CD1c-positive myeloid dendritic cell (primary cell): ENCODE measurements around the gene EP400.
A peak's percentile ranks its signal among the peaks of the same experiment; 100 is the strongest.
"Not testable (repeated sequence)": the region's sequence is repeated elsewhere in the genome, so short reads cannot be mapped to it uniquely, and the experiment has no call there.

Experiments used
- DNase-seq: peaks from one replicate; pipeline ENCODE4 v3.0.0-alpha.2; 2016; ENCODE audit errors: extremely low spot score

The EP400 gene

DNA sequence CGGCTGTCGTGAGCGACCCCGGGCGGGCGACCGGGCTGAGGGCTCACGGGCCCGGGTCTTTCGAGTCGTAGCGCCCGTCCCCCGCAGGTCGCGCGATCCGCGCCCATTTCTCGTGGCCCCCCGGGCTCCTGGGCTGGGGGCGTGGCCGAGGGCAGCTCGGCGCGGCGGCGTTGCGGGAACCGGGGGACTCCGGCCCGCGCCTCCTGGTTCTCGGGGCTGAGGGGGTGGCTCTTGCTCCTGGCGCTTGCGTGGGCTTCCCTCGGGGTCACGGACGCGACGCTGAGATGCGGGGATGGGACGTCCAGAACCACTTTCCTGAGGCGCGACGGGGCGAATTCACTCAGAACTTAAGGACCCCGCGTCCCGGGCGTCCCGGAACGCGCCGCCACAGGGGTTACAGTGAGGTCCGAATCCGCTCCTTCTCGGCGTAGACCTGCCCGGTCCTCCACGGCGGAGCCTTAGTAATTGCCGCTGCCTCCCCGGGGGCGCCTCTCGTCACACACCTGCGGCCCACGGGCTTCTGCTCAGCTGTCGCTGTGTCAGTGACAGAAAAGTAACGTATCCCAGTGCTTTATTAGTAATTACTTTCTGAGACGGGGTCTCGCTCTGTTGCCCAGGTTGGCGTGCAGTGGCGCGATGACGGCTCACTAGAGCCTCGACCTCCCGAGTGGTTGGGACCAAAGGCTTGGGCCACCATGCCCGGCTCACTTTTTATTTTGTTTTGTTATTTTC is 606 bp downstream of the EP400 start:
- peak; percentile 37 for DNase-seq

DNA sequence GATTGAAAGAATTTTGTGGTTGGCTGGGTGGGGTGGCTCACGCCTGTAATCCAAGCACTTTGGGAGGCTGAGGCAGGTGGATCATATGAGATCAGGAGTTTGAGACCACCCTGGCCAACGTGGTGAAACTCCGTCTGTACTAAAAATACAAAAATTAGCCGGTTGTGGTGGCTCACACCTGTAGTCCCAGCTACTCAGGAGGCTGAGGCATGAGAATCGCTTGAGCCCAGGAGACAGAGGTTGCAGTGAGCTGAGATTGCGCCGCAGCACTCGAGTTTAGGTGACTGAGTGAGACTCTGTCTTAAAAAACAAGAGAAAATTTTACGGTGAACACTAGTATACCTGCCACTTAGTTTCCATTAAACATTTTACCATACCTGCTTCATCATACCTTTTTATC is 4.1 kb downstream of the EP400 start:
- DNase-seq: not testable (repeated sequence)

DNA sequence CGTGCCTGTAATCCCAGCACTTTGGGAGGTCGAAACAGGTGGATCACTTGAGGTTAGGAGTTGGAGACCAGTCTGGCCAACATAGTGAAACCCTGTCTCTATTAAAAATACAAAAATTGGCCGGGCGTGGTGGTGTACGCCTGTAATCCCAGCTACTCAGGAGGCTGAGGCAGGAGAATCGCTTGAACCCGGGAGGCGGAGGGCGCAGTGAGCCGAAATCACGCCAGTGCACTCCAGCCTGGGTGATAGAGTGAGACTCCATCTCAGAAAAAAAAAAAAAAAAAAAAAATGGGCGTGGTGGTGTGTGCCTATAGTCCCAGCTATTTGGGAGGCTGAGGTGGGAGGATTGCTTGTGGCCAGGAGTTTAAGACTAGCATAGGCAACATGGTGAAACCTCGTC is 4.7 kb downstream of the EP400 start:
- DNase-seq: not testable (repeated sequence)

DNA sequence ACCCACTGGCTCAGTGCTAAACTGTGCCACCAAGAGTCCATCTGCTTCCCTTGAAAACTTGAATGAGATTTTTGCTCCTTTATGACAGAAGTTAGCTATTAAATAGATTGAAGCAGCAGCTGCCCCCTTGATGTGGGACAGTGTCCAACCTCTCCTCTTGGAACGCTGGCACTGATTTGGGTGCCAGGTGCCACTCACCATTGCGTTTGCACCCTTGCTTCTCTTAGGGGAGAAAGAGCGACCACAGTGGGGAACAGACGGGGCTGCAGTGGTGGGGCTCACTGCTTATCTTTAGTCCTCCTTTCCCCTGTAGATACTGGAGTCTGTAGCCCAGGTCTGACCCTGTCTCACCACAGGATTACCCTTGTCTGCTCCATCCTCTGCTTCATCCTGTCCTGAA is 9.4 kb downstream of the EP400 start:
- no peak for DNase-seq

DNA sequence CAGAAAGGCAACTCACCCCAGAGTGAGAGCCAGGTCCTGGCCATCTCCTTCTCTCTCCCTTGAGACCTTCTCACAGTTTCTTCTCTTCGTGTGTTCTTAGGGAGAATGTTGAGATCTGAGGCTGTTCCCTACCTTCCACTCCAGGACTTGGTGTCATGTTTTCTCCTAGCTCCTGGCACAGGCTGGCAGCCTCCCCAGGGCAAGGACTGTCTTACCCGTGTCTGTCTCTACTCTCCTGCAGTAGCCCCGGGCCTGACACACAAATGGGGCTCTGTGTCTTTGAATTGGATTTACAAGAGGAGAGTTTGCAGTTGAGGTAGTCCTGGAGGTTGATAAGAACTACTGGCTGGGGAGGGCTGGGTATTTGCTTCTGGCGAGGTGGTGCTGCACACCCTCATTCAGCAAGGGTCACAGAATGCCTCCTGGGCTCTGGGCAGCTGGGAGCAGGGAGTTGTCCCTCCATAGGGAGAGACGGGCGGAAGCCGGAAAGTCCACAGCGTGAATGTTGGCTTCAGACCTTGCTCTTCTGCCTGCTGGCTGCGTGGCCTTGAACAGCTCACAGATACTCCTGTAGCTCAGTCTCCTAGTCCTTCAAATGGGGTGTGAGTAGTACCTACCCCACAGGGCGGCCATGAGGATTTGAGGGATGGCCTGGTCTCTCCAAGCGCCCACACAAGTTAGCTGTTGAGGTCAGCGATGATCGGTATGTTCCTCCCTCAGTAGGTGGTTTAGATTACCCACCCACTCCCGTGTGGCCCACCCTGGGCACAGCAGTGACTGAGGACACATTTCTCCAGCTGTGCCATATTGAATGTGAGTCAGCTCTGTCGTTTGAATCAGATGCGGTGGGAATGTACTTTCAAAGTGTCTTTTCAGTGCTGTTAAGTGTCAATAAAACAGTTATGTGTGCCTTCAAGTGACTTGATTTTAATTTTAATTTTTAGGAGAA is 10.2 kb downstream of the EP400 start:
- no peak for DNase-seq

DNA sequence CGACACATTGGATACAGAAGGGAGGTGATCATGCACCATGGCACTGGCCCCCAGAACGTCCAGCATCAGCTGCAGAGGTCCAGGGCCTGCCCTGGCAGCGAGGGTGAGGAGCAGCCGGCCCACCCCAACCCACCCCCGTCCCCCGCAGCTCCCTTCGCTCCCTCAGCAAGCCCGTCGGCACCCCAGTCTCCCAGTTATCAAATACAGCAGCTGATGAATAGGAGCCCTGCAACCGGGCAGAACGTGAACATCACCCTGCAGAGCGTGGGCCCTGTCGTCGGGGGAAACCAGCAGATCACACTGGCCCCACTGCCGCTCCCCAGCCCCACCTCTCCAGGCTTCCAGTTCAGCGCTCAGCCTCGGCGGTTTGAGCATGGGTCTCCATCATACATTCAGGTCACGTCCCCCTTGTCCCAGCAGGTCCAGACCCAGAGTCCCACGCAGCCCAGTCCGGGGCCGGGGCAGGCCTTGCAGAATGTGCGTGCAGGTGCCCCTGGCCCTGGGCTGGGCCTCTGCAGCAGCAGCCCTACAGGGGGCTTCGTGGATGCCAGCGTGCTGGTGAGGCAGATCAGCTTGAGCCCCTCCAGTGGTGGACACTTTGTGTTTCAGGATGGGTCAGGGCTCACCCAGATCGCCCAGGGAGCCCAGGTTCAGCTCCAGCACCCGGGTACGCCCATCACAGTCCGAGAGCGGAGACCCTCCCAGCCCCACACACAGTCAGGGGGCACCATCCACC is 11.0 kb downstream of the EP400 start:
- DNase-seq: not testable (repeated sequence)

DNA sequence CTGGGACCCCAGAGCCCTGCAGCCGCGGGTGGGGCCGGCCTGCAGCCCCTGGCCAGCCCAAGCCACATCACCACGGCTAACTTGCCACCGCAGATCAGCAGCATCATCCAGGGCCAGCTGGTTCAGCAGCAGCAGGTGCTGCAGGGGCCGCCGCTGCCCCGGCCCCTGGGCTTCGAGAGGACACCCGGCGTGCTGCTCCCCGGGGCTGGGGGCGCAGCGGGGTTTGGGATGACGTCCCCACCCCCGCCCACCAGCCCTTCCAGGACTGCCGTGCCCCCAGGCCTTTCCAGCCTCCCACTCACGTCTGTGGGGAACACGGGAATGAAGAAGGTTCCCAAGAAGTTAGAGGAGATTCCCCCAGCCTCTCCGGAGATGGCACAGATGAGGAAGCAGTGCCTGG is 11.6 kb downstream of the EP400 start:
- not testable (repeated sequence) for DNase-seq

DNA sequence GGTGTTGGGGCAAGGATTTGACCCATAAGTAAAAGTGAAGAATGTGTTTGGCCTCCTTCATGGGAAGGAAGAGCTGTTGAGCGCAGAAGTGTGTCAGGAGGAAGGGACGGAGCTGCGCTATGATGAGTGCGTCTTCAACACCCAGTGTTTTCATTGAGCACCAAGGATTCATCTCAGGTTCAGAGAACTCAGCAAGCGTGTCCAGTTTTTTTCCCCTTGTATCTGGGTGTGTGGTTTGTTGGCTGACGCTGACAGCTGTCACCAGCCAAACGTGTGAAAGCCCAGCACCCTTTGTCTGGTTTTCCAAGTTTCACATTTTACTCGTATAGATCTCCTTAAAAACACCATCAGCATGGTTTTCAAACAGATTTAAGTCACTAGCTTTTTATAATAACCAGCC is 12.3 kb downstream of the EP400 start:
- DNase-seq: no peak

DNA sequence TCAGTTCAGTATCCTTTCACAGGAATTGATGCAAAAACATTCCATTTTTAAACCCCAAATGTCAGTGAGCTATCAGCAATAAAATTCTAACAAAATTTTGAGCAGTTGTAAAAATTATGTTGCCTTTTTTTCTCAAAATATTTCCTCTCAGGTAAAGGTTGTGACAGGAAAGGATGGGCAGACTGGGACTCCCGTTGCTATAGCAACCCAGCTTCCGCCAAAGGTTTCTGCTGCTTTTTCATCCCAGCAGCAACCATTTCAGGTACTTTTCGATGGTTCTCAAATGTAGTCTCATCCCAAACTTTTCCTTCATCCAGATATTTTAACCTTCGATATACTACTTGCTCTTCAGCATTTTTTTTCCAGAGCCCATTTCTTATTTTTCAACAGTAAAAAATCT is 13.6 kb downstream of the EP400 start:
- no peak for DNase-seq

DNA sequence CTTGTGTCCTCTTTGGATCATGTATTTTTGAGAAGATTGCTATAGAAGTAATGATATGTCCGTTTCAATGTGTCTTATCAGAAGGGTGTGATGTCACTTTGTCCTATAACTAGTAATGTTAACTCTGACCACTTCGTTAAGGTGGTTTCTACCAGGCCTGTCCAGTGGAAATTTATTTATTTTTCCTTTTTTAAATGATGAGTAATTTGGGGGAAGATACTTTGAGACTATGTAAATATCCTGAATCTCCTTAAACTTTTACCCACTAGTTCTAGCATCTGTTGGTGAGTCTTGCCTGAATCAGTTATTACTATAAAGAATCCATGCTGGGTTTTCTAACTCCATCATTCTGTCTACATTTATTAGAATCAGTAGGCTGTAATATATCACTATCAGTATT is 15.3 kb downstream of the EP400 start:
- DNase-seq: no peak

DNA sequence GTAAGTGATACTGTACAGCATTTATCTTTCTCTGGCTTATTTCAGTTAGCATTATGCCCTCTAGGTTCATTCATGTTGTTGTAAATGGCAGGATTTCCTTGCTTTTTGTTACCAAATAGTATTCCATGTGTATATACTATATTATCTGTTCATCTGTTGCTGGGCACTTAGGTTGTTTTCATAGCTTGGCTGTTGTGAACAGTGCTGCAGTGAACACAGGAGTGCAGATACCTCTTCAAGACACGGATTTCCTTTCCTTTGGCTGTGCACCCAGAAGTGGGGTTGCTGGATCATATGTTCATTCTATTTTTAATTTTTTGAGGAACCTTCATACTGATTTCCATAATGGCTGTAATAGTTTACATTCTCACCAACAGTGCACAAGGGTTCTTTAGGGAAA is 21.5 kb downstream of the EP400 start:
- no peak for DNase-seq

DNA sequence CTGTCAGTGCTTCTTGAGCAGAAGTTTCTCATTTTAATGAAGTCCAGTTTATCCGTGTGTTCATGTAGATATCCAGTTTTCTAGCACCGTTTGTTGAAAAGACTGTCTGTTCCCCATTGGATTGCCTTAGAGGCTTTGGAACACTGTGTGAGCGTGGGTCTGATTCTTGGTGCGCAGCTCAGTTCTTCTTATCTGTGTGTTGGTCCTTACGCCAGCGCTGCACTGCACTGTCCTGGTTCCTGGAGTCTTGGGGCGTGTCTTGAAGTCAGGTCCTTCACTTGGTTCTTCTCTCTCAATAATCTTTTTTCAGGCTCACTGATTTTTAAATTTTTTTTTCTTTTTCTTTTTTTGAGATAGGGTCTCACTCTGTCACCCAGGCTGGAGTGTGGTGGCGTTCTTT is 25.5 kb downstream of the EP400 start:
- no peak for DNase-seq

DNA sequence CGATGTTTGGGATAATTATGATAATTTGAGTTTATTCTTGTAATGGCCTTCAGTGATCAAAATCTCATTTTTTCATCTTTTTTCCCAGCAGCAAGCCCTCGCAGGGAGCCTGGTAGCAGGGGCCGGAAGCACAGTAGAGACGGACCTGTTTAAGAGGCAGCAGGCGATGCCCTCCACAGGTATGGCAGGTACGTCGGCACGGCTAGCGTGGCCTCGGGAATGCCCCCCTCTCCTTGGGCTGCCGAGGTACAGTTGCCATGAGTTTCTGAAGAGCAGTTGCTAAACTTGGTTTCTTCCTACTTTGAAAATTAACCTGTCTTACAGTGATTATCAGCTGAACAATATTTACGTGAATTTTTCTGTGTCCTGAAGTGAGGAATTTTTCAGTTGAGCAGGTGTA is 29.9 kb downstream of the EP400 start:
- DNase-seq: no peak

DNA sequence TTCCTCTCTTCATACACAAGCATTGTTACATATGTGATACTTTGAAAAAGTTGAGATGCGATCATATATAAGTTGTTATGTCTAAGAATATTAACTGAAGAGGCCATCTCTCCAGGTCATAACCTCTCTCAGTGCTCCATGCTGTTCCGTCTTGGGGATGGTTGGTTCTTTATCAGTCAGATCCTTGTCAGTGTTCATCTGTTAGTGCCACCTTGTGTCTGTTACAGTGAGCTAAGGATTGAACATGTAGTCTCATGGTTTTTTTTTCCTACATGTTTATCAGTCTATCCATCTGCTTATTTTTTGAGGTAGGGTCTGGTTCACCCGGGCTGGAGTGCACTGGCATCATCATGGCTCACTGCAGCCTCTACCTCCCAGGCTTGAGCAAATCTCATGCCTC is 30.5 kb downstream of the EP400 start:
- no peak for DNase-seq

DNA sequence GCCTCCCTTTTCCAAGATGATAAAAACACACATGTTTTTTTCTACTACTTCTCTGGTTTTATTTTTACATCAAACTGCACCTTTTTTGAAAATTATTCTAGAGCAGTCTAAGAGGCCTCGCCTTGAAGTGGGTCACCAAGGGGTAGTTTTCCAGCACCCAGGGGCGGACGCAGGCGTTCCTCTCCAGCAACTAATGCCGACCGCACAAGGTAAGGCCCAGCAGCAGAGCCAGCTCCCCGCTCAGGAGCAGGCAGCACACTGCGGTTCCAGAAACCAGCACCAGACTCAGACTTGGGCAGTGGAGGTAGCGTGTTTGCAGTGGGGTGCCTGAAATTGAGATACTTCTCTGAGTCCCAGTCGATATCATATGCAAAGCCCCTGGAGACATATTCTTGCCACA is 31.6 kb downstream of the EP400 start:
- no peak for DNase-seq

DNA sequence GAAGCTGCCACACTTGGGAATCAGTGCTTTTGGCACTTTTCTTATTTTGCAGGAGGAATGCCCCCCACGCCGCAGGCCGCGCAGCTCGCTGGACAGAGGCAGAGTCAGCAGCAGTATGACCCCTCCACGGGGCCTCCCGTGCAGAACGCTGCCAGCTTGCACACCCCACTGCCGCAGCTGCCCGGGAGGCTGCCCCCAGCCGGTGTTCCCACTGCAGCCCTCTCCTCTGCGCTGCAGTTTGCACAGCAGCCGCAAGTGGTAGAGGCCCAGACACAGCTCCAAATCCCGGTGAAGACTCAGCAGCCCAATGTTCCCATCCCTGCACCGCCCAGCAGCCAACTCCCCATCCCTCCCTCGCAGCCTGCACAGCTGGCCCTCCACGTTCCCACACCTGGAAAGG is 32.3 kb downstream of the EP400 start:
- DNase-seq: no peak

DNA sequence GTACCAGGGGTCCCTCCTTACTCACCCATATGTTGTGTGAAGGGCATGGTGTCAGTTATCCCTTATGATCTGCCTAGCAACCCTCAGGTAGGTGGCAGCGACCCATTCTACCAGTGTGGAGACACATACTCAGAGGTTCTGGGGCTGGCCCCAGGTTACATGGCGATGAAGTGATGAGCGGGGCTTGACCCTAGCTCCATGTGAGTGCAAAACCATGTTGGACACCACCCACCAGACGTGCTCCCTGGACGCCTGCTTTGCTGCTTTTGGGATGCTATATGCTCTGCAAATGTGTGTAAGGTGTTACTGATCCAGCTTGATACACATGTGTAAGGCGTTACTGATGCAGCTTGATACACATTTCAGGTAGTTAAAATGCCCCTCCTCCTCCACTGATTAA is 33.3 kb downstream of the EP400 start:
- no peak for DNase-seq

DNA sequence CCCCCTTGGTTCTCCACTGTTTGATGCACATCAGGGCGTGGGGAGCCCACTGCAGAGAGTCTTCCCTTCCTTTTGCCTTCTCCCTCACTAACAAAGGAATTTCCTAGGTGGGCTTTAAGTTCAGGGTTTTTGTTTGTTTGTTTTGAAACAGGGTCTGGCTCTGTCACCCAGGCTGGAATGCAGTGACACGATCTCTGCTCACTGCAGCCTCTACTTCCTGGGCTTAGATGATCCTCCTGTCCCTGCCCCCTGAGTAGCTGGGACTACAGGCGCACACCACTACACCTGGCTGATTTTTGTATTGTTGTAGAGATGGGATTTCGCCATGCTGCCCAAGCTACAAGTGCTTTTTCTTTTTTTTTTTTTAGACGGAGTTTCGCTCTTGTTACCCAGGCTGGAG is 33.8 kb downstream of the EP400 start:
- DNase-seq: no peak

DNA sequence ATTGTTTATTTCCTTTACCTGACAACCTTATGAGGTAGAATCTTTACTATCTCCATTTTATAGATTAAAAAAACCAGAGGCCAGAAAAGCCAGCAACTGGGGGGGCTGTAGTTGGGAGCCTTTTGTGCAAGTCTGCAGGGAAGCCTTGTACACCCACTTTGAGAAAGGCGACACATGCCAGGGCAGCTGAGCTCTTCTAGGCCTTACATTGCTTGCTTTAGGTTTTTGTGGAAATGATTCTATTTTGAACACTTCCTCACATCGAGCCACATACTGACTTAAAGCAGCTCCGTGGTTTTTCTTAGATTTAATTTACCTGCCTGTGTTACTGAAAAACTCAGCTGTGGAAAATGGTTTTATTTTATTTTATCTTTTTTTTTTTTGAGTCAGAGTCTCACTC is 34.6 kb downstream of the EP400 start:
- DNase-seq: peak; percentile 15

DNA sequence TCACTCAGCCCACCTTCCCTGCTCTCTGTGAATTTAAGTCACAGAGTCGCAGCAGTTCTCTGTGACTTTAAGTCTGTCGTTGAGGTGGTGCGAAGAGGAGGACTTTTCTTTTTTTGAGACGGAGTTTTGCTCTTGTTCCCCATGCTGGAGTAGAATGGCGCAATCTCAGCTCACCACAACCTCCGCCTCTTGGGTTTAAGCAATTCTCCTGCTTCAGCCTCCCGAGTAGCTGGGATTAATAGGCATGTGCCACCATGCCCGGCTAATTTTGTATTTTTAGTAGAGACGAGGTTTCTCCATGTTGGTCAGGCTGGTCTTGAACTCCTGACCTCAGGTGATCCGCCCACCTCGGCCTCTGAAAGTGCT is 35.8 kb downstream of the EP400 start:
- peak; percentile 78 for DNase-seq

DNA sequence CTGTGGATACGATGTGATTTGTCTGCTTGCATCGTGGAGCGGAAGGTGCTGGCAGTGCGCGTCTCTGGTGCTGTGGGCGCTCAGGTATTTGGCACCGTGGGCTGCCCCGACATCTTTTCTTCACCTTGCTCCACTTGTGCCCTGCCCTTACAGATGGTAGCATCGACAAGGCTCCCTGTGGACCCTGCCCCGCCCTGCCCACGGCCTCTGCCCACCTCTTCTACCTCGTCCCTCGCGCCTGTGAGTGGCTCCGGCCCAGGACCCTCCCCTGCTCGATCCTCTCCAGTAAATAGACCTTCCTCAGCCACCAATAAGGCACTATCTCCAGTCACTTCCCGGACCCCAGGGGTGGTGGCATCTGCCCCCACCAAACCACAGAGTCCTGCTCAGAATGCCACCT is 36.6 kb downstream of the EP400 start:
- no peak for DNase-seq

DNA sequence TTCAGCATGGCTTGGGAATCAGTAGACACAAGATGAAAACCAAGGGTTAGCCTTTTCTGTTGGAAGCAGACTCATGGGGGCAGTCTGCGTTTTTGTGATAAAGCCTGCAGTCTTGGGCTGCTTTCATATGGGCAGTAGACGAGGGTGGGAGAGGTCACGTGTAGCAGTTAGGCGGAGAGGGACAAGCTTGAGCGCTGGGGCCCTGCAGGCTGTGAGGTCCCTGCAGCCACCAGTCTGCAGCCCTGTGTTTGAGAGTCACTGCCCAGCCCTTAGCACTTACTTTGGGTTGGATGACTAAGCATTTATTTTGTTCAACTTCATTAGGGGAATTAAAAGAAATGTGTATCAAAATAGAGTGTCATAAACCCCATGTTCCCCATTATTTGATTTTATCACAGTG is 37.2 kb downstream of the EP400 start:
- DNase-seq: no peak

DNA sequence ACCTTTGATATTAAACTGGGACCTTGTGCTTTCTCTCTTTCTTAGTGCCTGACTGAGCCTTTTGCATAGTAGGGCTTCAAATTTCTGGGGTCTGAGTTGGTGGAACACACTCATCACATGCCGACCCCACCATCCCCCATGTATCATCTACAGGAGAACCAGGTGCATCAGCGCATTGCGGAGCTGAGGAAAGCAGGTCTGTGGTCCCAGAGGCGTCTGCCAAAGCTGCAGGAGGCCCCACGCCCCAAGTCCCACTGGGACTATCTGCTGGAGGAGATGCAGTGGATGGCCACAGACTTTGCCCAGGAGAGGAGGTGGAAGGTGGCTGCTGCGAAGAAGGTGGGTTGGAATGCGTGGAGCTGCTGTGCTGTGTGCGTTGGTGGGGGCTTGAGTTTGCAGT is 37.8 kb downstream of the EP400 start:
- no peak for DNase-seq
